Epithelial cell of proximal tubule (primary cell): ENCODE results near the gene PCSK5. TPM values are rescaled to one million over a fixed set of nuclear protein-coding genes. Genes with fewer than 3 reads are reported as not detected.

Experiments
- DNase-seq: peaks from one replicate; pipeline ENCODE4 v3.0.0-alpha.2; 2011; ENCODE audit warnings: low read depth
- H3K4me3 ChIP-seq: 2 replicates; pipeline ENCODE4 v1.5.1; 2011; ENCODE audit warnings: low read depth, mild to moderate bottlenecking, low read length
- CTCF ChIP-seq: conservative IDR thresholded peaks from 2 replicates; pipeline ENCODE4 v1.5.1; 2012; ENCODE audit warnings: low read depth, mild to moderate bottlenecking, low read length
- total RNA-seq: library from RNA; depleted of rRNA; stranded (reverse); fragments of >200 nt; gene quantifications from 2 replicates; pipeline ENCODE4 v1.2.3, GENCODE V29; 2015

PCSK5 gene
- total RNA-seq, 1 donor from 2014 or later: 23.2 TPM

- no peak for TF ChIP-seq CTCF
- H3K4me3 ChIP-seq: no peak overlapping the region
- DNase-seq: no peak
Observed at GRCh38 chr9:76151267-76151666, 260.8 kb downstream of the PCSK5 start.

- TF ChIP-seq CTCF: no peak
- DNase-seq: no peak
- no peak overlapping the region for H3K4me3 ChIP-seq
Observed at GRCh38 chr9:76153339-76153738, 262.9 kb downstream of the PCSK5 start.

DNA sequence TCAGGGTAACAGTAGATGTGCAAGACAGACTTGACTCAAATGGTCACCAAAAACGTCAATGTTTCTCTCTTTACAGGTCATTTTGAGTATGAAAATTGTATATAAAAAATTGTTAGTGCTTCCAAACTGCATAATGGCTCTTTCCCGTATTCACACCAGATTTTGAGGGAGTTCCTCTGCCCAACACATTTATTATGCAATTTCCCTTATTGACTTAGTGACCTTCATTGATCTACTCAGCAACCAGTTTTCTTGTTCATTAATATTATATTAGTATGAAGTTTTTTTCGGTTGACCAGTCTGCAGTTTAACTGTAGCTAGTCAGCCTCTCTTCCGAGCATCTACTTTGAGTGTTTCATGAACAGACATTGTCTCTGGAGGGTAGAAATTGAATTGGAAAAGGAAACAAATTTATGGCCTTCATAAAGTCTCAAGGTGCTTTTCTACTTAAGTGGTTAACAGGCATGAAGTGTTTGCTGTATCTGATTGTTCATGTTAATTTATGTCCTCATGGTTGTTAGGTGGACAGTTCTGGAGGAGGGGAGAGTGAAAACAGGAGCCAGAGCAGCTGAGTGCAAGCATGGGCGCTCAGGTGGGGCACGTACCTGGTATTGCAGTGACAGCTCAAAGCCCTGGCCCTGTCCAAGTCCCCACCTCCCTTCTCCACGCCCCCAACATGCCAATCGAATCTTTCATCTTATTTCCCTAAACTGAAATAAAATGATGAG is 263.6 kb downstream of the PCSK5 start:
- peak; percentile 27 for DNase-seq
- H3K4me3 ChIP-seq: no peak overlapping the region
- TF ChIP-seq CTCF: no peak

DNA sequence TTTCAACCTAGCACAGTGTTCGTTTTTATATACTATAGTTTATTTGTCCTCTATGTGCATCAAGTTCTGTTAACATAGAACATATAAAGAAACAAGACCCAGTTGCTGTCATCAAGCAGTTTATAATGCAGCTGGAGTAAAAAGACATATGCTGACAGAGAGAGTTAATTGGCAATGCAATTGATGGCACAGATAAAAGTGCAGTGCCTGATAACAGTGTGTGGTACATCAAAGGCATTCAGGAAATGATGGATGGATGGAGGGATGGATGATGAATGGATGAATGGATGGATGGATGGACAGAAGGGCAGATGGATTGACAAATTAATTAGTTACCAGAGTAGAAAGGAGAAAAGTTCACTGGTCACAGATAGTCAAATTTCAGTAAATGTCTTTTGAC is 264.9 kb downstream of the PCSK5 start:
- DNase-seq: no peak
- TF ChIP-seq CTCF: no peak
- no peak overlapping the region for H3K4me3 ChIP-seq

- no peak for DNase-seq
- TF ChIP-seq CTCF: no peak
- no peak overlapping the region for H3K4me3 ChIP-seq
Observed at GRCh38 chr9:76158713-76159112, 268.2 kb downstream of the PCSK5 start.

DNA sequence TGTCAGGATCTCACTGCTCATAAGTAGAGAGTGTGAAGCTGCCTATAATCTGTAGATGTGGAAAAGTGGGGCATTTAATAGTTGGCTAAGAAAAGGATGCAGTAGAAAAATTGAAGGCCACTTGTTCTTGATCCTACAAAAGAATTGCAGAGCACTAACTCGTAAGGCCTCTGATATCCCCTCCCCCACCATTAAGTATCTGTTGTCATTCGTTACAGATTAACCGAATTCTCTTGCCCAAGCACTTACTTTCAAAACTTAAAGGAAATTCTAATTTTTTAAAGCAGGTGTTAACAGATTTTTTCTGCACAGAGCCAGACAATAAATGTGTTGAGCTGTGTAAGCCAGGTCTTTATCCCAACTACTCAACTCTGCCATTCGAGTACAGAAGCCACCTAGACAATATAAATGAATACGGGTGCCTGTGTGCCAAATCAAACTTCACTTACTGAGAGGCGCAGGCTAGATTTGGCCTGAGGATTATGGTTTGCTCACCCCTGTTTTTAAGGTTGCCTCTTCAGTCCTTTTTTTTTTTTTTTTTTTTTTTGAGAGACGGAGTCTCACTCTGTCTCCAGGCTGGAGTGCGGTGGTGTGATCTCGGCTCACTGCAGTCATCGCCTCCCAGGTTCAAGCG is 268.9 kb downstream of the PCSK5 start:
- no peak for TF ChIP-seq CTCF
- no peak for DNase-seq

GRCh38 chr9:76161106-76161505 is 270.6 kb downstream of the PCSK5 start:
- no peak overlapping the region for H3K4me3 ChIP-seq
- no peak for TF ChIP-seq CTCF
- no peak for DNase-seq

More for the DNA sequence above, 268.9 kb downstream of the PCSK5 start:
- no peak overlapping the region for H3K4me3 ChIP-seq
